HG03558 (cell line): ENCODE results near the gene BARX1.

ENCODE experiments used
- ATAC-seq: cut with Tn5 transposase; IDR thresholded peaks from one replicate; pipeline ENCODE4 v1.9.1; 2021; ENCODE audit warnings: moderate number of reproducible peaks; ENCODE audit not compliant: unreplicated experiment; ENCODE audit errors: extremely low read depth

The BARX1 gene

DNA sequence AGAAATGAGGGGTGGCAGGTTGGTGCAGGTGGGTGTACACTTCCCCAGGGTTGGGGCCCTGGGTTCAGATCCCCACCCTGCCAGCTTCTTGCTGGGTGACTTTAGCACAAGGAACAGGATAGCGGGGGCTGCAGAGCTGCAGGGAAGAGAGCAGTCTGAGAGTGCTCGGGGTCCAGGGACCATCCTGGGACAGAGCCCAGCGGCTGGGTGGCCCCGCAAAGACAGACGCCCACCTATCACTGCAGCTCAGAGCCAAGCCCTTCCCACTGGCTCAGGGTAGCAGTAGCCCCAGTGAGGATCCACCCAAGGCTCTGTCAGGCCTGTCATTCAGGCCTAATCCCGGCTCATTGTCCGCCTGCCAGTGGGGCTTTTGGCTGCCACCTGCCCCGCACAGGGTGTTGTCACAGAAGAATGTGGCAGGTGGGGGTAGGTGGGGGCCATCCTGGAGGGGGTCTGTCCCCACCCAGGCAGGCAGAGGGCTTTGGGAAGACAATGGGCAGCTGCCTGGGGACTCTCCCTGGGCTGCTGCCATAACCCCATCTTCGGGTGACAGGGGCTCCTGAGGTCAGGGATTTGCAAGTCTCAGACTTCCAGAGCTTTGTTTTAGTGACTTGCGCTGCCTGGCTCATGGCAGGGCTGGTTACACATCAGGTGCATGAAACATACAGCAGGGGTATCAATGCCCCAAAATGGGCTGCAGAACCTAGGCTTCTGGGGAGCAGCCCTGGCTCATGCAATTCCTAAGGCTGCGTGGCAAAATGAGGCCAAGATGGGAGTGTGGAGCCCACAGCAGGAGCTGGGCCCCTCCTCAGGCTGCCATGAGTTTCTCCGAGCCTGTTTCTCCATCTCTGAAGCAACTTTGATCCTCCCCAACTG lies 52.1 kb downstream of the BARX1 start:
- no peak for ATAC-seq

- ATAC-seq, result no peak
These were observed 52.9 kb downstream of the BARX1 start for GRCh38 chr9:93902051-93902779.
